Measurements from ENCODE around the gene FKBP5. TPM values are rescaled to one million over a fixed set of nuclear protein-coding genes. Genes with fewer than 3 reads are reported as not detected.

FKBP5 gene
- total RNA-seq, 1 donor from 2014 or later = 108 TPM

DNA sequence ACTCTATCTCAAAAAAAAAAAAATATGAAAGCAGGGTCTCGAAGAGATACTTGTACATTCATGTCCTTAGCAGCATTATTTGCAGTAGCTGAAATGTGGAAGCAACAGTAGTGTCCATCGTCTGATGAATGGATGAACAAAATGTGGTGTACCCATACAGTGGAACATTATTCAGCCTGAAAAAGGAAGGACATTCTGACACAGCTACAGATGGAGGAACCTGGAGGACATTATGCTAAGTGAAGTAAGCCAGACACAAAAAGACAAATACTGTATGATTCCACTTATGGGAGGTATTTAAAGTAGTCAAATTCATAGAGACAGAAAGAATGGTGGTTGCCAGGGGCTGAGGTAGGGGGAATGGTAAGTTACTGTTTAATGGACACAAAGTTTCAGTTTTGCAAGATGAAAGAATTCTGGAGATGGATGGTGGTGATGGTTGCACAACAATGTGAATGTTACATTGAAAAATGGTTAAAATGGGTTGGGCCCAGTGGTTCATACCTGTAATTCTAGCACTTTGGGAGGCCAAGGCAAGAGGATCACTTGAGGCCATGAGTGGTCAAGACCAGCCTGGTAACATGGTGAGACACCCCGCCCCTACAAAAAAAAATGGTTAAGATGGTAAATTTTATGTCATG lies 164.2 kb downstream of the FKBP5 start:
- H3K4me3 Mint-ChIP-seq (ENCODE audit: unreplicated experiment) = no peak overlapping the region
- H3K27ac Mint-ChIP-seq (ENCODE audit: unreplicated experiment) = no peak overlapping the region
- no peaks in the 10 kb centered on the region for H3K36me3 Mint-ChIP-seq (ENCODE audit: unreplicated experiment)
- peaks cover 6% of the 10 kb centered on the region for H3K27me3 Mint-ChIP-seq (ENCODE audit: unreplicated experiment)
- no peaks in the 10 kb centered on the region for H3K9me3 Mint-ChIP-seq (ENCODE audit: unreplicated experiment)
- TF ChIP-seq, protein P1, sequence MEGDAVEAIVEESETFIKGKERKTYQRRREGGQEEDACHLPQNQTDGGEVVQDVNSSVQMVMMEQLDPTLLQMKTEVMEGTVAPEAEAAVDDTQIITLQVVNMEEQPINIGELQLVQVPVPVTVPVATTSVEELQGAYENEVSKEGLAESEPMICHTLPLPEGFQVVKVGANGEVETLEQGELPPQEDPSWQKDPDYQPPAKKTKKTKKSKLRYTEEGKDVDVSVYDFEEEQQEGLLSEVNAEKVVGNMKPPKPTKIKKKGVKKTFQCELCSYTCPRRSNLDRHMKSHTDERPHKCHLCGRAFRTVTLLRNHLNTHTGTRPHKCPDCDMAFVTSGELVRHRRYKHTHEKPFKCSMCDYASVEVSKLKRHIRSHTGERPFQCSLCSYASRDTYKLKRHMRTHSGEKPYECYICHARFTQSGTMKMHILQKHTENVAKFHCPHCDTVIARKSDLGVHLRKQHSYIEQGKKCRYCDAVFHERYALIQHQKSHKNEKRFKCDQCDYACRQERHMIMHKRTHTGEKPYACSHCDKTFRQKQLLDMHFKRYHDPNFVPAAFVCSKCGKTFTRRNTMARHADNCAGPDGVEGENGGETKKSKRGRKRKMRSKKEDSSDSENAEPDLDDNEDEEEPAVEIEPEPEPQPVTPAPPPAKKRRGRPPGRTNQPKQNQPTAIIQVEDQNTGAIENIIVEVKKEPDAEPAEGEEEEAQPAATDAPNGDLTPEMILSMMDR (IDR thresholded peaks at IDR 0.05) = no peak
- DNase-seq (ENCODE audit: extremely low spot score, unreplicated experiment) = no peak
- peaks cover 3% of the 10 kb centered on the region for H3K4me1 Mint-ChIP-seq (ENCODE audit: unreplicated experiment)

Small RNA genes within 50 kb of the gene (microRNA-seq; reads per million reads assigned to microRNA genes)
- 4.9 reads per million for gene MIR5690 (ENCODE audit: unreplicated experiment)

Other genes with a start within 250 kb of the FKBP5 start
- gene FANCE, start 236.6 kb downstream of the FKBP5 start, total RNA-seq = 7.8 TPM in 2 replicates
- gene RPL10A, start 220.5 kb downstream of the FKBP5 start, total RNA-seq = 1,177 and 1,245 TPM in 2 replicates
- gene TEAD3, start 191.8 kb downstream of the FKBP5 start, total RNA-seq = 43.1 and 44.8 TPM in 2 replicates
- gene TULP1, start 176.0 kb downstream of the FKBP5 start, total RNA-seq = not detected in 2 replicates
- 1.3 and 2.5 TPM in 2 replicates for gene ARMC12, start 48.1 kb upstream of the FKBP5 start, total RNA-seq
- not detected in 2 replicates for gene CLPSL2, start 87.7 kb upstream of the FKBP5 start, total RNA-seq
- not detected in 2 replicates for gene CLPSL1, start 92.1 kb upstream of the FKBP5 start, total RNA-seq
- not detected in 2 replicates for gene CLPS, start 108.4 kb upstream of the FKBP5 start, total RNA-seq
- gene LHFPL5, start 116.4 kb upstream of the FKBP5 start, total RNA-seq = not detected in 2 replicates
- 36.0 and 39.1 TPM in 2 replicates for gene SRPK1, start 232.2 kb upstream of the FKBP5 start, total RNA-seq